Caco-2 (cell line): ENCODE measurements around the gene MYH7. TPM values are rescaled to one million over a fixed set of nuclear protein-coding genes. Genes with fewer than 3 reads are reported as not detected.
A peak's percentile ranks its signal among the peaks of the same experiment; 100 is the strongest.

Source experiments
- BruUV-seq: library from RNA; stranded (reverse); fragments of 400-500 nt; replicated peaks from 2 replicates; lab custom pipeline; 2021; lab: Mats Ljungman, UMichigan
- CTCF ChIA-PET: fragments of 300-600 bp; sonication (Branson Sonifier 250); formaldehyde crosslinking; loops from one replicate; lab custom pipeline; 2022; ENCODE audit warnings: antibody characterized with exemption; lab: Charles Lee
- POLR2A ChIA-PET: fragments of 300-600 bp; sonication (Branson Sonifier 250); formaldehyde crosslinking; loops from one replicate; lab custom pipeline; 2022; ENCODE audit warnings: antibody characterized with exemption; lab: Charles Lee
- DNase-seq, 2 experiments: peaks; one replicate each; pipeline versions ENCODE4 v3.0.0 to v3.0.0-alpha.2; 2020 to 2022
- H3K27me3 ChIP-seq: replicated peaks from 2 replicates; pipeline ENCODE4 v1.6.0; 2011; ENCODE audit warnings: low read length; ENCODE audit not compliant: control insufficient read depth, insufficient read depth
- H3K36me3 ChIP-seq: 2 replicates; pipeline ENCODE4 v1.5.1; 2011; ENCODE audit warnings: low read length; ENCODE audit not compliant: control insufficient read depth, insufficient read depth
- H3K4me1 ChIP-seq: fragments of 250-450 bp; sonication (Bioruptor Pico); 2 replicates; pipeline ENCODE4 v1.5.1; 2020; ENCODE audit warnings: mild to moderate bottlenecking
- H3K4me3 ChIP-seq: 2 replicates; pipeline ENCODE4 v1.5.1; 2011; ENCODE audit warnings: low read depth, mild to moderate bottlenecking, control low read depth, low read length
- H3K9me3 ChIP-seq: fragments of 250-450 bp; sonication (Bioruptor Pico); 2 replicates; pipeline ENCODE4 v1.5.1; 2020; ENCODE audit warnings: mild to moderate bottlenecking, moderate library complexity
- H3K27ac Mint-ChIP-seq: one replicate; pipeline ENCODE4 v1.8.0; 2022; ENCODE audit warnings: mixed read lengths; ENCODE audit not compliant: unreplicated experiment
- H3K27me3 Mint-ChIP-seq: one replicate; pipeline ENCODE4 v1.8.0; 2022; ENCODE audit warnings: mixed read lengths; ENCODE audit not compliant: insufficient read depth, unreplicated experiment
- H3K36me3 Mint-ChIP-seq: one replicate; pipeline ENCODE4 v1.8.0; 2022; ENCODE audit warnings: mild to moderate bottlenecking, mixed read lengths; ENCODE audit not compliant: insufficient read depth, unreplicated experiment
- H3K4me1 Mint-ChIP-seq: one replicate; pipeline ENCODE4 v1.8.0; 2022; ENCODE audit warnings: low read depth, mixed read lengths; ENCODE audit not compliant: unreplicated experiment
- H3K4me3 Mint-ChIP-seq: one replicate; pipeline ENCODE4 v1.8.0; 2022; ENCODE audit warnings: mild to moderate bottlenecking, moderate library complexity, mixed read lengths; ENCODE audit not compliant: unreplicated experiment
- H3K9me3 Mint-ChIP-seq: one replicate; pipeline ENCODE4 v1.8.0; 2022; ENCODE audit warnings: mixed read lengths; ENCODE audit not compliant: unreplicated experiment
- intact Hi-C: fragments of 100-400 bp; cut with micrococcal nuclease; formaldehyde crosslinking; loops from one replicate; pipeline ENCODE4 v1.10.0; 2022; ENCODE audit not compliant: unreplicated experiment
- total RNA-seq: library from RNA; stranded (reverse); gene quantifications from 2 replicates; pipeline ENCODE4 v1.2.3, GENCODE V29; 2022
- TF ChIP-seq, protein P1 (sequence below), 2 experiments: fragments of 200-600 bp in 1 of 2; IDR thresholded peaks; 1 replicate in 1 of 2; 2 replicates in 1 of 2; pipeline versions ENCODE4 v1.5.1 to v1.8.0; 2011 to 2022; ENCODE audit warnings: antibody characterized with exemption in 1 of 2, control low read depth in 1 of 2, inconsistent platforms in 1 of 2, low read depth in 1 of 2, low read length in 1 of 2, mild to moderate bottlenecking in 1 of 2, moderate library complexity in 1 of 2; ENCODE audit not compliant: insufficient read depth in 1 of 2, severe bottlenecking in 1 of 2, unreplicated experiment in 1 of 2

The MYH7 gene
- total RNA-seq, 1 experiment from 2014 or later: not detected

- H3K4me3 Mint-ChIP-seq: no peak overlapping the region
- H3K27ac Mint-ChIP-seq: no peak overlapping the region
- CTCF ChIA-PET: interaction anchor here (0.6 to 0.7 kb wide), 2 partner anchors 150 to 376 kb away, joined by 3 to 6 read pairs; partner anchors contain the start of genes ACIN1 and C14orf119
- H3K9me3 Mint-ChIP-seq: no peaks in the 10 kb centered on the region
- Histone ChIP-seq H3K27me3 (no peaks in the 10 kb centered on the region), H3K9me3 (no peaks in the 10 kb centered on the region), H3K4me1 (peaks cover 15% of the 10 kb centered on the region), H3K36me3 (no peaks in the 10 kb centered on the region; the same call in 1 of the 2 replicates), H3K4me3 (no peak overlapping the region)
- TF ChIP-seq, protein P1, sequence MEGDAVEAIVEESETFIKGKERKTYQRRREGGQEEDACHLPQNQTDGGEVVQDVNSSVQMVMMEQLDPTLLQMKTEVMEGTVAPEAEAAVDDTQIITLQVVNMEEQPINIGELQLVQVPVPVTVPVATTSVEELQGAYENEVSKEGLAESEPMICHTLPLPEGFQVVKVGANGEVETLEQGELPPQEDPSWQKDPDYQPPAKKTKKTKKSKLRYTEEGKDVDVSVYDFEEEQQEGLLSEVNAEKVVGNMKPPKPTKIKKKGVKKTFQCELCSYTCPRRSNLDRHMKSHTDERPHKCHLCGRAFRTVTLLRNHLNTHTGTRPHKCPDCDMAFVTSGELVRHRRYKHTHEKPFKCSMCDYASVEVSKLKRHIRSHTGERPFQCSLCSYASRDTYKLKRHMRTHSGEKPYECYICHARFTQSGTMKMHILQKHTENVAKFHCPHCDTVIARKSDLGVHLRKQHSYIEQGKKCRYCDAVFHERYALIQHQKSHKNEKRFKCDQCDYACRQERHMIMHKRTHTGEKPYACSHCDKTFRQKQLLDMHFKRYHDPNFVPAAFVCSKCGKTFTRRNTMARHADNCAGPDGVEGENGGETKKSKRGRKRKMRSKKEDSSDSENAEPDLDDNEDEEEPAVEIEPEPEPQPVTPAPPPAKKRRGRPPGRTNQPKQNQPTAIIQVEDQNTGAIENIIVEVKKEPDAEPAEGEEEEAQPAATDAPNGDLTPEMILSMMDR (IDR thresholded peaks at IDR 0.05; ENCODE audit: insufficient read depth in 1 of 2, low read depth in 1 of 2, low read length in 1 of 2, severe bottlenecking in 1 of 2, unreplicated experiment in 1 of 2): no peak
- POLR2A ChIA-PET: no interaction called here
- H3K36me3 Mint-ChIP-seq: peaks cover 56% of the 10 kb centered on the region
- no peaks in the 10 kb centered on the region for H3K27me3 Mint-ChIP-seq
- intact Hi-C loops: no loop called here
- DNase-seq: no peak
- no TSS peak for BruUV-seq
- H3K4me1 Mint-ChIP-seq: peaks cover 12% of the 10 kb centered on the region
Observed at GRCh38 chr14:23470947-23471346, 35.5 kb upstream of the MYH7 start.

DNA sequence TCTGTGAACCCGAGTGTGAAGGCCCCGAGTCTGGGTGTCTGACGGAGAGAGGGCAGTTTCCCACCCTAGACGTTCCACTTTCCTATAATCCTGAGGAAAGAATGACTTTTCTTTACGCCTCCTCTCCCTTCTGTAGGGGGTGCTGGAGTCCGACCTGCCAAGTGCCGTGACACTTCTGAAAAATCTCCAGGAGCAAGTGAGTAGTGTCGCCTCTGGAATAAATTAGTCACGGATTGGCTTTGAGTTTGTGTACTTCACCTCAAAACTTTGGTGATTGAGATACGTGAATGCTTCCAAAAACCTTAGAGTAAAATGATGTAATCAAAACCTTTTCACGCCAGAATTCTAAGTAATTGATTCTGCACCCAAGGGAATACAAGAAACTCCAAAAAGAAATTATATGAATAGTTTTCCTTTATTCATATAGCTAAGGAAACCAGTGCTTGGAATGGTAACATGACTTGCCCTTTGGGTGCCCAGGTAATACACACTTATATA is 34.5 kb upstream of the MYH7 start:
- H3K9me3 ChIP-seq: no peaks in the 10 kb centered on the region
- no peaks in the 10 kb centered on the region for H3K27me3 ChIP-seq
- CTCF ChIA-PET: interaction anchor here (0.6 kb wide), 1 partner anchor 23 kb away, joined by 3 read pairs; no protein-coding TSS in a partner anchor
- no peak for DNase-seq
- H3K4me1 Mint-ChIP-seq: peaks cover 12% of the 10 kb centered on the region
- no peaks in the 10 kb centered on the region for H3K36me3 ChIP-seq
- intact Hi-C loops: loop anchor here (5.0 kb wide), 2 partner anchors 88 to 148 kb away; partner anchors contain the start of gene PABPN1
- BruUV-seq: TSS peak; percentile 81
- H3K27ac Mint-ChIP-seq: no peak overlapping the region
- POLR2A ChIA-PET: interaction anchor here (1.0 to 1.5 kb wide), 2 partner anchors 9 to 148 kb away, joined by 3 to 5 read pairs; partner anchors contain the start of gene PABPN1
- TF ChIP-seq, protein P1 (IDR thresholded peaks at IDR 0.05; ENCODE audit: insufficient read depth in 1 of 2, low read depth in 1 of 2, low read length in 1 of 2, severe bottlenecking in 1 of 2, unreplicated experiment in 1 of 2): no peak
- no peak overlapping the region for H3K4me3 Mint-ChIP-seq
- H3K36me3 Mint-ChIP-seq: peaks cover 46% of the 10 kb centered on the region
- H3K4me3 ChIP-seq: peak overlapping the region; percentile 87
- H3K9me3 Mint-ChIP-seq: no peaks in the 10 kb centered on the region
- H3K27me3 Mint-ChIP-seq: no peaks in the 10 kb centered on the region
- H3K4me1 ChIP-seq: peaks cover 15% of the 10 kb centered on the region

- TF ChIP-seq, protein P1 (IDR thresholded peaks at IDR 0.05; ENCODE audit: insufficient read depth in 1 of 2, low read depth in 1 of 2, low read length in 1 of 2, severe bottlenecking in 1 of 2, unreplicated experiment in 1 of 2): peak; percentile 81 to 83
- H3K9me3 Mint-ChIP-seq: no peaks in the 10 kb centered on the region
- no peak within 1 kb of the TSS for H3K4me3 Mint-ChIP-seq
- no peaks in the 10 kb centered on the region for H3K27me3 Mint-ChIP-seq
- no TSS peak for BruUV-seq
- intact Hi-C loops: loop anchor here (5.0 kb wide), 2 partner anchors 87 to 147 kb away; partner anchors contain the start of gene PABPN1
- ChIA-PET CTCF (no interaction called here), POLR2A (interaction anchor here (0.6 to 1.5 kb wide), 3 partner anchors 9 to 148 kb away, joined by 3 to 6 read pairs (median 5); partner anchors contain the start of gene PABPN1)
- Histone ChIP-seq H3K9me3 (no peaks in the 10 kb centered on the region), H3K4me1 (peaks cover 15% of the 10 kb centered on the region), H3K4me3 (peak within 1 kb of the TSS; percentile 87), H3K27me3 (no peaks in the 10 kb centered on the region), H3K36me3 (no peaks in the 10 kb centered on the region)
- DNase-seq: peak; percentile 96 to 97
- H3K4me1 Mint-ChIP-seq: peaks cover 12% of the 10 kb centered on the region
- peaks cover 40% of the 10 kb centered on the region for H3K36me3 Mint-ChIP-seq
- no peak within 1 kb of the TSS for H3K27ac Mint-ChIP-seq
Observed at GRCh38 chr14:23469127-23469905, 33.9 kb upstream of the MYH7 start, which contains the start of gene NGDN. NGDN (plus strand) TSS chr14:23469703; CDS start chr14:23469716, 13 bp downstream.
